GM23338 (cell line): ENCODE measurements around the gene KLHL36.

Source experiments
- EZH2 ChIP-seq: fragments of 200-600 bp; sonication (generic); IDR thresholded peaks from one replicate; pipeline ENCODE4 v1.8.0; 2017; ENCODE audit warnings: antibody characterized with exemption, mild to moderate bottlenecking, low read depth; ENCODE audit not compliant: unreplicated experiment
- EZH2phosphoT487 ChIP-seq: fragments of 200-600 bp; sonication (generic); IDR thresholded peaks from one replicate; pipeline ENCODE4 v1.8.1; 2018; ENCODE audit warnings: antibody characterized with exemption; ENCODE audit not compliant: unreplicated experiment
- JUNB ChIP-seq: IDR thresholded peaks from one replicate; pipeline ENCODE4 v1.6.1; 2016; ENCODE audit warnings: antibody characterized with exemption; ENCODE audit not compliant: unreplicated experiment
- POLR2AphosphoS5 ChIP-seq: IDR thresholded peaks from 2 replicates; pipeline ENCODE4 v1.6.1; 2016; ENCODE audit warnings: antibody characterized with exemption, low read depth
- ZNF114 ChIP-seq: fragments of 250-450 bp; sonication (Bioruptor Pico); IDR thresholded peaks from 2 replicates; pipeline ENCODE4 v1.5.0; 2020; ENCODE audit warnings: mild to moderate bottlenecking, moderate library complexity
- ZNF331 ChIP-seq: fragments of 250-450 bp; sonication (Bioruptor Pico); IDR thresholded peaks from 2 replicates; pipeline ENCODE4 v1.5.0; 2020; ENCODE audit warnings: low read depth, mild to moderate bottlenecking, moderate library complexity
- TF ChIP-seq, protein P1 (sequence below): IDR thresholded peaks from one replicate; pipeline ENCODE4 v1.6.1; 2018; ENCODE audit warnings: antibody characterized with exemption; ENCODE audit not compliant: unreplicated experiment
- TF ChIP-seq, protein P2 (sequence below), 2 experiments: fragments of 200-600 bp in 1 of 2; sonication (generic) in 1 of 2; conservative IDR thresholded peaks; 2 replicates each; pipeline versions ENCODE4 v1.5.1 to v1.6.1; 2016 to 2017; ENCODE audit warnings: antibody characterized with exemption in 2 of 2, low read depth in 2 of 2, mild to moderate bottlenecking in 2 of 2, moderate library complexity in 1 of 2

DNA sequence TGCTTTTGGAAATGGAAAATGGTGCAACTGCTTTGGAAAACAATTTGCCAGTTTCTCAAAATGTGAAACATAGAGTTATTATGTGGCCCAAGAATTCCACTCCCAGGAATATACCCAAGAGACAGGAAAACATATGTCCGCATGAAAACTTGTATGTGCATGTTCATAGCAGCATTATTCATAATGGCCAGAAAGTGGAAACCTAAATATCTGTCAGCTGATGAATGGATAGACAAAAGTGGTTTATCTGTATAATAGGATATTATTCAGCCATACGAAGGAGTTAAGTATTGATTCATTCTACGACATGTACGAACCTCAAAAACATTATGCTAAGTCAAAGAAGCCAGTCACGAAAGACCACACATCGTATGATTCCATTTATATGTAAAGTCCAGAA is 22.8 kb upstream of the KLHL36 start:
- TF ChIP-seq, protein P1, sequence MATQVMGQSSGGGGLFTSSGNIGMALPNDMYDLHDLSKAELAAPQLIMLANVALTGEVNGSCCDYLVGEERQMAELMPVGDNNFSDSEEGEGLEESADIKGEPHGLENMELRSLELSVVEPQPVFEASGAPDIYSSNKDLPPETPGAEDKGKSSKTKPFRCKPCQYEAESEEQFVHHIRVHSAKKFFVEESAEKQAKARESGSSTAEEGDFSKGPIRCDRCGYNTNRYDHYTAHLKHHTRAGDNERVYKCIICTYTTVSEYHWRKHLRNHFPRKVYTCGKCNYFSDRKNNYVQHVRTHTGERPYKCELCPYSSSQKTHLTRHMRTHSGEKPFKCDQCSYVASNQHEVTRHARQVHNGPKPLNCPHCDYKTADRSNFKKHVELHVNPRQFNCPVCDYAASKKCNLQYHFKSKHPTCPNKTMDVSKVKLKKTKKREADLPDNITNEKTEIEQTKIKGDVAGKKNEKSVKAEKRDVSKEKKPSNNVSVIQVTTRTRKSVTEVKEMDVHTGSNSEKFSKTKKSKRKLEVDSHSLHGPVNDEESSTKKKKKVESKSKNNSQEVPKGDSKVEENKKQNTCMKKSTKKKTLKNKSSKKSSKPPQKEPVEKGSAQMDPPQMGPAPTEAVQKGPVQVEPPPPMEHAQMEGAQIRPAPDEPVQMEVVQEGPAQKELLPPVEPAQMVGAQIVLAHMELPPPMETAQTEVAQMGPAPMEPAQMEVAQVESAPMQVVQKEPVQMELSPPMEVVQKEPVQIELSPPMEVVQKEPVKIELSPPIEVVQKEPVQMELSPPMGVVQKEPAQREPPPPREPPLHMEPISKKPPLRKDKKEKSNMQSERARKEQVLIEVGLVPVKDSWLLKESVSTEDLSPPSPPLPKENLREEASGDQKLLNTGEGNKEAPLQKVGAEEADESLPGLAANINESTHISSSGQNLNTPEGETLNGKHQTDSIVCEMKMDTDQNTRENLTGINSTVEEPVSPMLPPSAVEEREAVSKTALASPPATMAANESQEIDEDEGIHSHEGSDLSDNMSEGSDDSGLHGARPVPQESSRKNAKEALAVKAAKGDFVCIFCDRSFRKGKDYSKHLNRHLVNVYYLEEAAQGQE = no peak
- TF ChIP-seq POLR2AphosphoS5 (no peak), EZH2 (no peak), EZH2phosphoT487 (no peak), ZNF331 (CRISPR knock-in tag) (no peak), ZNF114 (no peak), JUNB (no peak)
- TF ChIP-seq, protein P2, sequence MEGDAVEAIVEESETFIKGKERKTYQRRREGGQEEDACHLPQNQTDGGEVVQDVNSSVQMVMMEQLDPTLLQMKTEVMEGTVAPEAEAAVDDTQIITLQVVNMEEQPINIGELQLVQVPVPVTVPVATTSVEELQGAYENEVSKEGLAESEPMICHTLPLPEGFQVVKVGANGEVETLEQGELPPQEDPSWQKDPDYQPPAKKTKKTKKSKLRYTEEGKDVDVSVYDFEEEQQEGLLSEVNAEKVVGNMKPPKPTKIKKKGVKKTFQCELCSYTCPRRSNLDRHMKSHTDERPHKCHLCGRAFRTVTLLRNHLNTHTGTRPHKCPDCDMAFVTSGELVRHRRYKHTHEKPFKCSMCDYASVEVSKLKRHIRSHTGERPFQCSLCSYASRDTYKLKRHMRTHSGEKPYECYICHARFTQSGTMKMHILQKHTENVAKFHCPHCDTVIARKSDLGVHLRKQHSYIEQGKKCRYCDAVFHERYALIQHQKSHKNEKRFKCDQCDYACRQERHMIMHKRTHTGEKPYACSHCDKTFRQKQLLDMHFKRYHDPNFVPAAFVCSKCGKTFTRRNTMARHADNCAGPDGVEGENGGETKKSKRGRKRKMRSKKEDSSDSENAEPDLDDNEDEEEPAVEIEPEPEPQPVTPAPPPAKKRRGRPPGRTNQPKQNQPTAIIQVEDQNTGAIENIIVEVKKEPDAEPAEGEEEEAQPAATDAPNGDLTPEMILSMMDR (conservative IDR thresholded peaks at IDR 0.05; ENCODE audit: low read depth in 2 of 2) = no peak
